HepG2 (cell line): Measurements from ENCODE around the gene HPCAL1. TPM values are rescaled to one million over a fixed set of nuclear protein-coding genes. Genes with fewer than 3 reads are reported as not detected.
A peak's percentile ranks its signal among the peaks of the same experiment; 100 is the strongest.

Source experiments
- ATF1 ChIP-seq: IDR thresholded peaks from 2 replicates; pipeline ENCODE4 v1.6.1; 2016; ENCODE audit warnings: mild to moderate bottlenecking, control low read depth
- EEA1 ChIP-seq: sonication (generic); formaldehyde crosslinking; IDR thresholded peaks from 2 replicates; pipeline ENCODE4 v1.5.1; 2020; ENCODE audit warnings: mild to moderate bottlenecking, missing genetic modification reagents, borderline replicate concordance
- ELF4 ChIP-seq: sonication (generic); formaldehyde crosslinking; IDR thresholded peaks from 2 replicates; pipeline ENCODE4 v1.5.0; 2020; ENCODE audit warnings: missing genetic modification reagents, mild to moderate bottlenecking, moderate library complexity, borderline replicate concordance
- FOXA1 ChIP-seq, 2 experiments: fragments of 450-650 bp in 1 of 2; sonication (generic) in 1 of 2; formaldehyde crosslinking in 1 of 2; IDR thresholded peaks; 2 replicates each; pipeline versions ENCODE4 v1.4.0 to v1.6.1; 2016 to 2020; ENCODE audit warnings: missing genetic modification reagents in 1 of 2
- GLI4 ChIP-seq: sonication (generic); formaldehyde crosslinking; IDR thresholded peaks from 2 replicates; pipeline ENCODE4 v1.5.1; 2020; ENCODE audit warnings: missing genetic modification reagents, mild to moderate bottlenecking, moderate library complexity, borderline replicate concordance
- JDP2 ChIP-seq: sonication (generic); formaldehyde crosslinking; IDR thresholded peaks from 2 replicates; pipeline ENCODE4 v1.8.1; 2022; ENCODE audit warnings: missing genetic modification reagents, borderline replicate concordance
- RBAK ChIP-seq: sonication (generic); formaldehyde crosslinking; IDR thresholded peaks from 2 replicates; pipeline ENCODE4 v1.5.1; 2020; ENCODE audit warnings: mild to moderate bottlenecking, missing genetic modification reagents
- REPIN1 ChIP-seq: sonication (generic); formaldehyde crosslinking; IDR thresholded peaks from 2 replicates; pipeline ENCODE4 v1.8.0; 2022; ENCODE audit warnings: missing genetic modification reagents, low read depth, mild to moderate bottlenecking, borderline replicate concordance
- SMC3 ChIP-seq: IDR thresholded peaks from 2 replicates; pipeline ENCODE4 v1.6.1; 2011; ENCODE audit warnings: low read length, improper control_type of control experiment
- TCF12 ChIP-seq, 2 experiments: fragments of 450-650 bp in 1 of 2; sonication (generic) in 1 of 2; formaldehyde crosslinking in 1 of 2; IDR thresholded peaks; 2 replicates each; pipeline versions ENCODE4 v1.6.1 to v1.8.0; 2017 to 2022; ENCODE audit warnings: antibody characterized with exemption in 1 of 2, mild to moderate bottlenecking in 1 of 2, missing genetic modification reagents in 1 of 2, moderate library complexity in 1 of 2
- ZBTB1 ChIP-seq: sonication (generic); formaldehyde crosslinking; IDR thresholded peaks from 2 replicates; pipeline ENCODE4 v1.4.0; 2020; ENCODE audit warnings: missing genetic modification reagents, borderline replicate concordance
- ZBTB7A ChIP-seq: sonication (generic); formaldehyde crosslinking; IDR thresholded peaks from 2 replicates; pipeline ENCODE4 v1.8.0; 2022; ENCODE audit warnings: mild to moderate bottlenecking, missing genetic modification reagents
- ZFY ChIP-seq: sonication (generic); formaldehyde crosslinking; IDR thresholded peaks from 2 replicates; pipeline ENCODE4 v1.4.0; 2020; ENCODE audit warnings: missing genetic modification reagents
- ZFYVE20 ChIP-seq: sonication (generic); formaldehyde crosslinking; IDR thresholded peaks from 2 replicates; pipeline ENCODE4 v1.8.0; 2023; ENCODE audit warnings: low read depth, mild to moderate bottlenecking, moderate library complexity, missing genetic modification reagents, borderline replicate concordance
- ZNF160 ChIP-seq: sonication (generic); formaldehyde crosslinking; IDR thresholded peaks from 2 replicates; pipeline ENCODE4 v1.8.0; 2022; ENCODE audit warnings: mild to moderate bottlenecking, inconsistent platforms, missing genetic modification reagents
- ZNF263 ChIP-seq: sonication (generic); formaldehyde crosslinking; IDR thresholded peaks from 2 replicates; pipeline ENCODE4 v1.4.0; 2020; ENCODE audit warnings: missing genetic modification reagents
- ZNF331 ChIP-seq: sonication (generic); formaldehyde crosslinking; IDR thresholded peaks from 2 replicates; pipeline ENCODE4 v1.4.0; 2020; ENCODE audit warnings: missing genetic modification reagents
- ZNF616 ChIP-seq: sonication (generic); formaldehyde crosslinking; IDR thresholded peaks from 2 replicates; pipeline ENCODE4 v1.5.0; 2020; ENCODE audit warnings: low read depth, mild to moderate bottlenecking, missing genetic modification reagents
- ZNF746 ChIP-seq: sonication (generic); formaldehyde crosslinking; IDR thresholded peaks from 2 replicates; pipeline ENCODE4 v1.8.0; 2022; ENCODE audit warnings: mild to moderate bottlenecking, missing genetic modification reagents
- polyA plus RNA-seq, 8 experiments: library from polyadenylated mRNA; depleted of rRNA in 3 of 8; stranded (reverse) in 7 of 8; unstranded in 1 of 8; fragments of >200 nt; fragmentation: Illumina TruSeq in 4 of 8; extraction: Trizol in 4 of 8; gene quantifications; 2 replicates each; pipeline versions ENCODE4 v1.2.1 to v1.2.3, GENCODE V29; 2011 to 2016; ENCODE audit warnings: low read depth in 4 of 8, missing spikeins in 1 of 8, mixed read lengths in 1 of 8; ENCODE audit not compliant: insufficient read depth in 1 of 8
- total RNA-seq, 5 experiments: library from RNA; depleted of rRNA; stranded (reverse); fragments of >200 nt; fragmentation: Illumina TruSeq; extraction: Trizol; gene quantifications; 2 replicates each; pipeline ENCODE4 v1.2.3, GENCODE V29; 2016; ENCODE audit warnings: low read depth in 1 of 5
- TF ChIP-seq, protein P1 (sequence below): sonication (generic); formaldehyde crosslinking; IDR thresholded peaks from 2 replicates; pipeline ENCODE4 v1.5.0; 2020; ENCODE audit warnings: mild to moderate bottlenecking, missing genetic modification reagents, moderate library complexity
- TF ChIP-seq, protein P2 (sequence below): IDR thresholded peaks from 2 replicates; pipeline ENCODE4 v1.6.1; 2016; ENCODE audit warnings: missing compliant biosample characterization, missing genetic modification reagents, borderline replicate concordance
- TF ChIP-seq, protein P3 (sequence below): sonication (generic); formaldehyde crosslinking; IDR thresholded peaks from 2 replicates; pipeline ENCODE4 v1.9.0; 2022; ENCODE audit warnings: missing genetic modification reagents, mild to moderate bottlenecking, borderline replicate concordance
- TF ChIP-seq, protein P4 (sequence below): sonication (generic); formaldehyde crosslinking; IDR thresholded peaks from 2 replicates; pipeline ENCODE4 v1.5.0; 2020; ENCODE audit warnings: mild to moderate bottlenecking, missing genetic modification reagents

HPCAL1 gene
- total and polyA plus RNA-seq, 2 of the 13 experiments (the other 11 are each of a cell fraction or from before 2014, with no cell fraction given), result 29.5 to 29.9 TPM

DNA sequence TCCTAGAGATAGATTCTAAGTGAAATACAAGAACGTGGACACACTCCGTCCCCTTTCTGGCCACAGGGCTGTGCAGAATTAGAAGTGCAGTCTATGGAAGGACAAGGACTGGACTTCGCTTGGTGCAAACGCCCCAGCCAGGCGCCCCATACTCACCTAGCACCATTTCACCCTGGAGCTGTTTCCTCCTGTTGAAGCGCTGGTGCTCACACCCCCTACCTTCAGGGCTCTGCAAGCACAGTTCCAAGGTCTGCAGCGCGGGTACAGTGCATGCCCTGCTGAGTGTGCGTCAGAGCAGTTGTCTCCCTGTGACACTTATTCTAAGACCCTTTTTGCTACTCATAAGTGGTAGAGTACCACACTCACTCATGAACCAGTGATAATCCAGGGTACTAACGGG, 3.0 kb downstream of the HPCAL1 start (continued):
- no peak for TF ChIP-seq ELF4 (CRISPR knock-in tag)
- TF ChIP-seq EEA1 (CRISPR knock-in tag), result no peak
- no peak for TF ChIP-seq ZFYVE20 (CRISPR knock-in tag)
- no peak for TF ChIP-seq ZNF160 (CRISPR knock-in tag)
- TF ChIP-seq, protein P1, sequence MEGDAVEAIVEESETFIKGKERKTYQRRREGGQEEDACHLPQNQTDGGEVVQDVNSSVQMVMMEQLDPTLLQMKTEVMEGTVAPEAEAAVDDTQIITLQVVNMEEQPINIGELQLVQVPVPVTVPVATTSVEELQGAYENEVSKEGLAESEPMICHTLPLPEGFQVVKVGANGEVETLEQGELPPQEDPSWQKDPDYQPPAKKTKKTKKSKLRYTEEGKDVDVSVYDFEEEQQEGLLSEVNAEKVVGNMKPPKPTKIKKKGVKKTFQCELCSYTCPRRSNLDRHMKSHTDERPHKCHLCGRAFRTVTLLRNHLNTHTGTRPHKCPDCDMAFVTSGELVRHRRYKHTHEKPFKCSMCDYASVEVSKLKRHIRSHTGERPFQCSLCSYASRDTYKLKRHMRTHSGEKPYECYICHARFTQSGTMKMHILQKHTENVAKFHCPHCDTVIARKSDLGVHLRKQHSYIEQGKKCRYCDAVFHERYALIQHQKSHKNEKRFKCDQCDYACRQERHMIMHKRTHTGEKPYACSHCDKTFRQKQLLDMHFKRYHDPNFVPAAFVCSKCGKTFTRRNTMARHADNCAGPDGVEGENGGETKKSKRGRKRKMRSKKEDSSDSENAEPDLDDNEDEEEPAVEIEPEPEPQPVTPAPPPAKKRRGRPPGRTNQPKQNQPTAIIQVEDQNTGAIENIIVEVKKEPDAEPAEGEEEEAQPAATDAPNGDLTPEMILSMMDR (CRISPR knock-in tag), result peak; percentile 62
- 0 out of 2 replicates have a peak, but pooled peaks have one; percentile 9 for TF ChIP-seq ZFY (CRISPR knock-in tag)
- TF ChIP-seq, protein P2, sequence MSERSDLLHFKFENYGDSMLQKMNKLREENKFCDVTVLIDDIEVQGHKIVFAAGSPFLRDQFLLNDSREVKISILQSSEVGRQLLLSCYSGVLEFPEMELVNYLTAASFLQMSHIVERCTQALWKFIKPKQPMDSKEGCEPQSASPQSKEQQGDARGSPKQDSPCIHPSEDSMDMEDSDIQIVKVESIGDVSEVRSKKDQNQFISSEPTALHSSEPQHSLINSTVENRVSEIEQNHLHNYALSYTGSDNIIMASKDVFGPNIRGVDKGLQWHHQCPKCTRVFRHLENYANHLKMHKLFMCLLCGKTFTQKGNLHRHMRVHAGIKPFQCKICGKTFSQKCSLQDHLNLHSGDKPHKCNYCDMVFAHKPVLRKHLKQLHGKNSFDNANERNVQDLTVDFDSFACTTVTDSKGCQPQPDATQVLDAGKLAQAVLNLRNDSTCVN (CRISPR knock-in tag), result no peak
- no peak for TF ChIP-seq TCF12 (IDR thresholded peaks at IDR 0.05)
- TF ChIP-seq TCF12 (CRISPR knock-in tag; IDR thresholded peaks at IDR 0.05), result no peak
- no peak for TF ChIP-seq ZBTB1 (CRISPR knock-in tag)
- no peak for TF ChIP-seq FOXA1 (IDR thresholded peaks at IDR 0.05)
- no peak for TF ChIP-seq FOXA1 (CRISPR knock-in tag; IDR thresholded peaks at IDR 0.05)
- TF ChIP-seq RBAK (CRISPR knock-in tag), result peak; percentile 68; the same call in 1 of the 2 replicates
- TF ChIP-seq ZNF331 (CRISPR knock-in tag), result 0 out of 2 replicates have a peak, but pooled peaks have one; percentile 27
- no peak for TF ChIP-seq GLI4 (CRISPR knock-in tag)
- TF ChIP-seq ZNF746 (CRISPR knock-in tag), result no peak
- peak; percentile 55; the same call in 1 of the 2 replicates for TF ChIP-seq ZNF616
- TF ChIP-seq REPIN1, result no peak
- peak; percentile 71 for TF ChIP-seq SMC3
- TF ChIP-seq, protein P3, sequence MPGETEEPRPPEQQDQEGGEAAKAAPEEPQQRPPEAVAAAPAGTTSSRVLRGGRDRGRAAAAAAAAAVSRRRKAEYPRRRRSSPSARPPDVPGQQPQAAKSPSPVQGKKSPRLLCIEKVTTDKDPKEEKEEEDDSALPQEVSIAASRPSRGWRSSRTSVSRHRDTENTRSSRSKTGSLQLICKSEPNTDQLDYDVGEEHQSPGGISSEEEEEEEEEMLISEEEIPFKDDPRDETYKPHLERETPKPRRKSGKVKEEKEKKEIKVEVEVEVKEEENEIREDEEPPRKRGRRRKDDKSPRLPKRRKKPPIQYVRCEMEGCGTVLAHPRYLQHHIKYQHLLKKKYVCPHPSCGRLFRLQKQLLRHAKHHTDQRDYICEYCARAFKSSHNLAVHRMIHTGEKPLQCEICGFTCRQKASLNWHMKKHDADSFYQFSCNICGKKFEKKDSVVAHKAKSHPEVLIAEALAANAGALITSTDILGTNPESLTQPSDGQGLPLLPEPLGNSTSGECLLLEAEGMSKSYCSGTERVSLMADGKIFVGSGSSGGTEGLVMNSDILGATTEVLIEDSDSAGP (CRISPR knock-in tag), result 0 out of 2 replicates have a peak, but pooled peaks have one; percentile 20
- 0 out of 2 replicates have a peak, but pooled peaks have one; percentile 28 for TF ChIP-seq ZNF263 (CRISPR knock-in tag)
- no peak for TF ChIP-seq ATF1 (CRISPR knock-in tag)
- peak; percentile 35; the same call in 1 of the 2 replicates for TF ChIP-seq ZBTB7A (CRISPR knock-in tag)
- TF ChIP-seq JDP2, result no peak
- TF ChIP-seq, protein P4, sequence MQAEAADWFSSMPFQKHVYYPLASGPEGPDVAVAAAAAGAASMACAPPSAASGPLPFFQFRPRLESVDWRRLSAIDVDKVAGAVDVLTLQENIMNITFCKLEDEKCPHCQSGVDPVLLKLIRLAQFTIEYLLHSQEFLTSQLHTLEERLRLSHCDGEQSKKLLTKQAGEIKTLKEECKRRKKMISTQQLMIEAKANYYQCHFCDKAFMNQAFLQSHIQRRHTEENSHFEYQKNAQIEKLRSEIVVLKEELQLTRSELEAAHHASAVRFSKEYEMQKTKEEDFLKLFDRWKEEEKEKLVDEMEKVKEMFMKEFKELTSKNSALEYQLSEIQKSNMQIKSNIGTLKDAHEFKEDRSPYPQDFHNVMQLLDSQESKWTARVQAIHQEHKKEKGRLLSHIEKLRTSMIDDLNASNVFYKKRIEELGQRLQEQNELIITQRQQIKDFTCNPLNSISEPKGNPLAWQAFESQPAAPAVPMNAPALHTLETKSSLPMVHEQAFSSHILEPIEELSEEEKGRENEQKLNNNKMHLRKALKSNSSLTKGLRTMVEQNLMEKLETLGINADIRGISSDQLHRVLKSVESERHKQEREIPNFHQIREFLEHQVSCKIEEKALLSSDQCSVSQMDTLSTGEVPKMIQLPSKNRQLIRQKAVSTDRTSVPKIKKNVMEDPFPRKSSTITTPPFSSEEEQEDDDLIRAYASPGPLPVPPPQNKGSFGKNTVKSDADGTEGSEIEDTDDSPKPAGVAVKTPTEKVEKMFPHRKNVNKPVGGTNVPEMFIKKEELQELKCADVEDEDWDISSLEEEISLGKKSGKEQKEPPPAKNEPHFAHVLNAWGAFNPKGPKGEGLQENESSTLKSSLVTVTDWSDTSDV (CRISPR knock-in tag), result no peak
